Prostate gland (tissue), 2 donors: Measurements from ENCODE around the gene THPO.

ENCODE experiments used
- CTCF ChIP-seq, 4 experiments: fragments of 200-600 bp in 2 of 4; fragments of 450-650 bp in 2 of 4; sonication (generic) in 2 of 4; IDR thresholded peaks; 1 replicate in 3 of 4; 2 replicates in 1 of 4; pipeline ENCODE4 v1.5.1; 2016 to 2019; ENCODE audit warnings: antibody characterized with exemption in 4 of 4, mild to moderate bottlenecking in 2 of 4, moderate library complexity in 2 of 4
- POLR2A ChIP-seq: fragments of 450-650 bp; IDR thresholded peaks from one replicate; pipeline ENCODE4 v1.6.1; 2016; ENCODE audit warnings: antibody characterized with exemption, mild to moderate bottlenecking

DNA sequence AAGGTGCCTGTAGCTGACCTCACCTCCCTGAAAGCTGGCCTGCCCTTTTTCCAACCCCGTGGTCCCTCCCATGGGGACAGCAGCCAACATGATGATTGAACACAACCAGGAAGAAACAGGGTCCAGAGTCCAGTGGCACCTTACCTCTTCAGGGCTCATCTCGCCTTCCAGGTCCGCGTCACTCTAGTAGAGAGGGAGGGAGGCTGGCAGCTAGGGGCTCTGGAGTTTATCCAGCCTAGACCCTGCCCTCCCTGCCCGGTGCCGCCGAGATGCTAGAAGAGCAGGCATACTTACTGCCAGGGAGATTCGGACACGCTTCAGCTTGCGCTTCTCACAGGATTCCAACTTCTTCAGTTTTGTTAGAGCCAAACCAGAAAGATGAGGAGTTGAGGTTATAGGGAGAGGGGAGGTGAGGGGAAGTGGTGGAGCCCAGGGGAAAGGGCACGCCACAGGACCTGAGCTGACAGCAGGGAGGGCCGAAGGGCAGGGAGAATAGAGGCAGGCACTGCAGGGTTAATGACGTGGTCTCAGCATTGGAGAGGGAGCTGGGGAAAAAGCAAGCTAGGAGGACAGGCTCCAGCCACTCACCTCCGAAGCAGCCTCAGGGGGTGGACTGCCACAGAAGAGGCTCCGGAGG lies 25.7 kb downstream of the THPO start:
- TF ChIP-seq CTCF (IDR thresholded peaks at IDR 0.05) = no peak
- TF ChIP-seq POLR2A = no peak
